ENCODE data around the gene NR4A3.

Gene NR4A3

GRCh38 chr9:99885747-99886146 lies 64.1 kb downstream of the NR4A3 start:
- DNase-seq, result no peak

GRCh38 chr9:99889120-99889519 lies 67.4 kb downstream of the NR4A3 start:
- no peak for DNase-seq

- DNase-seq, result no peak
Measured at GRCh38 chr9:99894826-99895225, 73.1 kb downstream of the NR4A3 start.

- no peak for DNase-seq
Measured at GRCh38 chr9:99895510-99895909, 73.8 kb downstream of the NR4A3 start.

- no peak for DNase-seq
Measured at GRCh38 chr9:99896119-99896518, 74.4 kb downstream of the NR4A3 start.

GRCh38 chr9:99903393-99903792 lies 81.7 kb downstream of the NR4A3 start:
- DNase-seq, result no peak

GRCh38 chr9:99905833-99906402 lies 84.2 kb downstream of the NR4A3 start:
- DNase-seq, result no peak

- no peak for DNase-seq
Measured at GRCh38 chr9:99906403-99907207, 84.9 kb downstream of the NR4A3 start, which contains the start of gene STX17. Gene STX17 (plus strand): TSS chr9:99906654. CDS start chr9:99915240, 8,586 bp downstream.

- DNase-seq, result no peak
Measured at GRCh38 chr9:99907208-99907532, 85.5 kb downstream of the NR4A3 start.

GRCh38 chr9:99911600-99911999 lies 89.9 kb downstream of the NR4A3 start:
- no peak for DNase-seq
